BE2C (cell line): ENCODE measurements around the gene LCN1.
"Not testable (repeated sequence)": the region's sequence is repeated elsewhere in the genome, so short reads cannot be mapped to it uniquely, and the experiment has no call there.

Experiments used
- DNase-seq: peaks from one replicate; pipeline ENCODE4 v3.0.0-alpha.2; 2020
- H3K27me3 ChIP-seq: fragments of 250-450 bp; sonication (Bioruptor Pico); 2 replicates; pipeline ENCODE4 v1.5.1; 2020; ENCODE audit warnings: mild to moderate bottlenecking
- H3K36me3 ChIP-seq: fragments of 250-450 bp; sonication (Bioruptor Pico); 2 replicates; pipeline ENCODE4 v1.5.1; 2020; ENCODE audit warnings: mild to moderate bottlenecking
- H3K4me1 ChIP-seq: fragments of 250-450 bp; sonication (Bioruptor Pico); 2 replicates; pipeline ENCODE4 v1.5.1; 2020
- H3K4me3 ChIP-seq: 2 replicates; pipeline ENCODE4 v1.5.1; 2011; ENCODE audit warnings: low read depth, low read length
- H3K9me3 ChIP-seq: fragments of 250-450 bp; sonication (Bioruptor Pico); 2 replicates; pipeline ENCODE4 v1.5.1; 2020
- CTCF ChIP-seq: IDR thresholded peaks from 2 replicates; pipeline ENCODE4 v1.5.1; 2012; ENCODE audit warnings: mild to moderate bottlenecking, low read depth, low read length

The LCN1 gene

GRCh38 chr9:135507104-135508035 lies 13.9 kb upstream of the LCN1 start:
- peaks cover 31% of the 10 kb centered on the region for H3K36me3 ChIP-seq
- H3K27me3 ChIP-seq, result no peaks in the 10 kb centered on the region
- no peaks in the 10 kb centered on the region for H3K9me3 ChIP-seq
- DNase-seq, result no peak
- no peaks in the 10 kb centered on the region for H3K4me1 ChIP-seq
- H3K4me3 ChIP-seq, result no peak overlapping the region
- no peak for TF ChIP-seq CTCF

GRCh38 chr9:135508211-135508820 lies 12.9 kb upstream of the LCN1 start:
- Histone ChIP-seq H3K27me3 (no peaks in the 10 kb centered on the region), H3K4me3 (no peak overlapping the region), H3K9me3 (no peaks in the 10 kb centered on the region), H3K4me1 (no peaks in the 10 kb centered on the region), H3K36me3 (peaks cover 22% of the 10 kb centered on the region)
- no peak for TF ChIP-seq CTCF
- DNase-seq, result no peak

GRCh38 chr9:135509458-135509857 lies 11.8 kb upstream of the LCN1 start:
- no peaks in the 10 kb centered on the region for H3K4me1 ChIP-seq
- no peak for TF ChIP-seq CTCF
- DNase-seq, result no peak
- H3K27me3 ChIP-seq, result no peaks in the 10 kb centered on the region
- H3K36me3 ChIP-seq, result peaks cover 11% of the 10 kb centered on the region
- no peaks in the 10 kb centered on the region for H3K9me3 ChIP-seq
- H3K4me3 ChIP-seq, result no peak overlapping the region

GRCh38 chr9:135512241-135512603 lies 9.0 kb upstream of the LCN1 start:
- no peak for DNase-seq
- no peaks in the 10 kb centered on the region for H3K4me1 ChIP-seq
- H3K9me3 ChIP-seq, result no peaks in the 10 kb centered on the region
- no peaks in the 10 kb centered on the region for H3K36me3 ChIP-seq
- no peaks in the 10 kb centered on the region for H3K27me3 ChIP-seq
- TF ChIP-seq CTCF, result no peak
- H3K4me3 ChIP-seq, result no peak overlapping the region

- Histone ChIP-seq H3K4me3 (no peak overlapping the region), H3K36me3 (no peaks in the 10 kb centered on the region), H3K27me3 (no peaks in the 10 kb centered on the region), H3K9me3 (no peaks in the 10 kb centered on the region), H3K4me1 (no peaks in the 10 kb centered on the region)
- DNase-seq, result no peak
- no peak for TF ChIP-seq CTCF
These were observed 8.3 kb upstream of the LCN1 start for GRCh38 chr9:135512904-135513303.

- Histone ChIP-seq H3K4me3 (no peak overlapping the region), H3K36me3 (no peaks in the 10 kb centered on the region), H3K27me3 (no peaks in the 10 kb centered on the region), H3K4me1 (no peaks in the 10 kb centered on the region), H3K9me3 (no peaks in the 10 kb centered on the region)
- DNase-seq, result no peak
- no peak for TF ChIP-seq CTCF
These were observed 7.8 kb upstream of the LCN1 start for GRCh38 chr9:135513351-135513846.

- not testable (repeated sequence) for DNase-seq
These were observed 7.3 kb upstream of the LCN1 start for GRCh38 chr9:135513906-135514305.

More at GRCh38 chr9:135513906-135514305, 7.3 kb upstream of the LCN1 start:
- not testable (repeated sequence) for H3K27me3 ChIP-seq, H3K4me3 ChIP-seq, H3K4me1 ChIP-seq, H3K9me3 ChIP-seq, H3K36me3 ChIP-seq
